GM12872 (cell line): ENCODE measurements around the gene ACACB.

ENCODE experiments used
- CTCF ChIP-seq: IDR thresholded peaks from 3 replicates; pipeline ENCODE4 v1.5.1; 2011; ENCODE audit warnings: low read depth, mild to moderate bottlenecking, low read length, moderate library complexity; ENCODE audit not compliant: insufficient read depth

The ACACB gene

GRCh38 chr12:109121346-109121880 is 5.0 kb downstream of the ACACB start:
- TF ChIP-seq CTCF, result no peak

GRCh38 chr12:109124878-109125648 is 8.7 kb downstream of the ACACB start:
- no peak for TF ChIP-seq CTCF

GRCh38 chr12:109125791-109126190 is 9.4 kb downstream of the ACACB start:
- no peak for TF ChIP-seq CTCF

- TF ChIP-seq CTCF, result no peak
These were observed 10.4 kb downstream of the ACACB start for GRCh38 chr12:109126784-109127183.

GRCh38 chr12:109127533-109128242 is 11.3 kb downstream of the ACACB start:
- TF ChIP-seq CTCF, result no peak

GRCh38 chr12:109130297-109131153 is 14.1 kb downstream of the ACACB start:
- TF ChIP-seq CTCF, result no peak
